ENCODE measurements around the gene NPTX1.

DNA sequence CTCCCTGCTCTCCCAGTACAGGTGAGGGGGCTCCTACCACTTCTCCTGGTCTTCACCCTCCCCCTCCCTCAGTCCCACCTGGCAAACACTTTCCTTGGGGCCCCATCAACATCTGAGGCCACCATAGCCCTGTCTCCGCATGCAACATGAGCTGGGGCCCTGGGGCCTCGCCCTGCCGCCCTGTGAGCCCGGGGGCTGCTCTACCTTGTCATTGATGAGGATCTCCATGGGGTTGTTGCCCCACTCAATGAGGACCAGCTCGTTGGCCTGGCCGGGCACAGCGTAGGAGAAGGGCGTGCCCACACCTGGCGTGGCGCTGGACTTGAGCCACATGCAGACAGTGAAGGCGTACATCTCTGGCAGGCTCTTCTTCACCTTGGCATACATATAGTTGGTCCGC lies 3.4 kb downstream of the NPTX1 start:
- TF ChIP-seq, protein P1, sequence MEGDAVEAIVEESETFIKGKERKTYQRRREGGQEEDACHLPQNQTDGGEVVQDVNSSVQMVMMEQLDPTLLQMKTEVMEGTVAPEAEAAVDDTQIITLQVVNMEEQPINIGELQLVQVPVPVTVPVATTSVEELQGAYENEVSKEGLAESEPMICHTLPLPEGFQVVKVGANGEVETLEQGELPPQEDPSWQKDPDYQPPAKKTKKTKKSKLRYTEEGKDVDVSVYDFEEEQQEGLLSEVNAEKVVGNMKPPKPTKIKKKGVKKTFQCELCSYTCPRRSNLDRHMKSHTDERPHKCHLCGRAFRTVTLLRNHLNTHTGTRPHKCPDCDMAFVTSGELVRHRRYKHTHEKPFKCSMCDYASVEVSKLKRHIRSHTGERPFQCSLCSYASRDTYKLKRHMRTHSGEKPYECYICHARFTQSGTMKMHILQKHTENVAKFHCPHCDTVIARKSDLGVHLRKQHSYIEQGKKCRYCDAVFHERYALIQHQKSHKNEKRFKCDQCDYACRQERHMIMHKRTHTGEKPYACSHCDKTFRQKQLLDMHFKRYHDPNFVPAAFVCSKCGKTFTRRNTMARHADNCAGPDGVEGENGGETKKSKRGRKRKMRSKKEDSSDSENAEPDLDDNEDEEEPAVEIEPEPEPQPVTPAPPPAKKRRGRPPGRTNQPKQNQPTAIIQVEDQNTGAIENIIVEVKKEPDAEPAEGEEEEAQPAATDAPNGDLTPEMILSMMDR (IDR thresholded peaks at IDR 0.05) = no peak
- no peak for TF ChIP-seq POLR2A (IDR thresholded peaks at IDR 0.05)

Data from thyroid gland (tissue), 4 donors.